Measurements from ENCODE around the gene NUAK2.

DNA sequence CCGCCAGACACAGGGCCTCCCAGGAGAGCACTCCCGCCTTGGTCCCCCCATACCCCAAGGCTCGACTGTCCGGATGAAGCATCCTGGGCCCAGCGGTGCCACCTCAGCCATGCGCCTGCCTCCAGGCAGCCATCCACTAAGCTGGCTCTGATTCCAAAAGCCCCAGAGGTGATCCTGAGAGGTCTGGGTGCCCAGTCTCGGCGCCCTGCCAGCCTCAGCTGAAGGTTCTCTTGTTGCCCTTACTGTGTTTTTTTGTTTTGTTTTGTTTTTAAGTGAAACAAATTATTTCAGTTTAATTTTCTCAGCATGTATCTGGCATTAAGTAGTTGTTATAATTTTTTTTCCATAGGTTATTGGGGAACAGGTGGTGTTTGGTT, 44.9 kb downstream of the NUAK2 start:
- TF ChIP-seq SUZ12 (IDR thresholded peaks at IDR 0.05; ENCODE audit: extremely low read depth, insufficient read depth, insufficient read length) (no peak), YY1 (IDR thresholded peaks at IDR 0.05; ENCODE audit: insufficient read depth, insufficient read length) (no peak)

All from NT2/D1 (cell line).